ENCODE data around the gene GAS6.
"Not testable (repeated sequence)": the region's sequence is repeated elsewhere in the genome, so short reads cannot be mapped to it uniquely, and the experiment has no call there.

The GAS6 gene

GRCh38 chr13:113796211-113796963 lies 67.5 kb downstream of the GAS6 start:
- ChIA-PET POLR2A (no interaction called here), CTCF (interaction anchor here (1.3 kb wide), 1 partner anchor 9 kb away, joined by 3 read pairs; no protein-coding TSS in a partner anchor)
- no peak for DNase-seq (ENCODE audit: low read depth, low spot score)
- H3K4me3 ChIP-seq (ENCODE audit: low read depth, low read length), result no peak overlapping the region
- no peak for TF ChIP-seq CTCF (IDR thresholded peaks at IDR 0.05; ENCODE audit: insufficient read depth, low read length, missing control alignments)

DNA sequence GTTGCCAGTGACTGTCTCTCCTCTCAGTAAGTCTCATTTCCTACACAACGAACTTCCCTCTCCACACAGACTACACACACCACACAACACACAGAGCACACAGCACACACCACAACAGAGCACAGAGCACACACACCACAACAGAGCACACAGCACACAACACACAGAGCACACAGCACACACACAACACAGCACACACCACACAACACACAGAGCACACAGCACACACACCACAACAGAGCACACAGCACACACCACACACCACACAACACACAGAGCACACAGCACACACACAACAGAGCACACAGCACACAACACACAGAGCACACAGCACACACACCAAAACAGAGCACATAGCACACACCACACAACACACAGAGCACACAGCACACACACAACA lies 68.5 kb downstream of the GAS6 start:
- POLR2A ChIA-PET; CTCF ChIA-PET; H3K4me3 ChIP-seq (ENCODE audit: low read depth, low read length); DNase-seq (ENCODE audit: low read depth, low spot score): not testable (repeated sequence)

- no peak for DNase-seq (ENCODE audit: low read depth, low spot score)
- no peak for TF ChIP-seq CTCF (IDR thresholded peaks at IDR 0.05; ENCODE audit: insufficient read depth, low read length, missing control alignments)
- ChIA-PET POLR2A (no interaction called here), CTCF (no interaction called here)
- no peak overlapping the region for H3K4me3 ChIP-seq (ENCODE audit: low read depth, low read length)
Observed at GRCh38 chr13:113794764-113795173, 69.1 kb downstream of the GAS6 start.

DNA sequence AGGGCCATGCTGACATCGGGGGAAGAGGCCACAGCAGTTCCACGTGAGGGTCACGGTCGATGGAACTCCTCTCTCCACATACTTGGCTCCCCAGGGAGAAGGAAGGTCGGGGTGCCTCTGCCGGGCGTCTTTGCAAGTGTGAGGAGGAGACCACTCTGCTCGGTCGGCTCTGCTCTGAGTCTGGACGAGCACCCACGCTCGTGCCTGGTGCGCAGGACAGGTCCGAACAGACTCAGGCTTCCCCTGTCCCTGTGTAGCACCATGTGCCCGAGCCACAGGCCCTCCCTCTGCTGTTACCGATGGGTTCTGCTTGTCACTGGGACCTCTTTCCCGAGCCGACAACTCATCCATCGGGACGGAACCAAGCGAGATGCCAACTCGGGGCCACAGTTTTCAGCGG lies 69.8 kb downstream of the GAS6 start:
- DNase-seq (ENCODE audit: low read depth, low spot score), result no peak
- no peak overlapping the region for H3K4me3 ChIP-seq (ENCODE audit: low read depth, low read length)
- no peak for TF ChIP-seq CTCF (IDR thresholded peaks at IDR 0.05; ENCODE audit: insufficient read depth, low read length, missing control alignments)
- ChIA-PET POLR2A (no interaction called here), CTCF (no interaction called here)

GRCh38 chr13:113793718-113794085 lies 70.2 kb downstream of the GAS6 start:
- CTCF ChIA-PET, result no interaction called here
- POLR2A ChIA-PET, result no interaction called here
- DNase-seq (ENCODE audit: low read depth, low spot score), result no peak
- no peak overlapping the region for H3K4me3 ChIP-seq (ENCODE audit: low read depth, low read length)
- no peak for TF ChIP-seq CTCF (IDR thresholded peaks at IDR 0.05; ENCODE audit: insufficient read depth, low read length, missing control alignments)

DNA sequence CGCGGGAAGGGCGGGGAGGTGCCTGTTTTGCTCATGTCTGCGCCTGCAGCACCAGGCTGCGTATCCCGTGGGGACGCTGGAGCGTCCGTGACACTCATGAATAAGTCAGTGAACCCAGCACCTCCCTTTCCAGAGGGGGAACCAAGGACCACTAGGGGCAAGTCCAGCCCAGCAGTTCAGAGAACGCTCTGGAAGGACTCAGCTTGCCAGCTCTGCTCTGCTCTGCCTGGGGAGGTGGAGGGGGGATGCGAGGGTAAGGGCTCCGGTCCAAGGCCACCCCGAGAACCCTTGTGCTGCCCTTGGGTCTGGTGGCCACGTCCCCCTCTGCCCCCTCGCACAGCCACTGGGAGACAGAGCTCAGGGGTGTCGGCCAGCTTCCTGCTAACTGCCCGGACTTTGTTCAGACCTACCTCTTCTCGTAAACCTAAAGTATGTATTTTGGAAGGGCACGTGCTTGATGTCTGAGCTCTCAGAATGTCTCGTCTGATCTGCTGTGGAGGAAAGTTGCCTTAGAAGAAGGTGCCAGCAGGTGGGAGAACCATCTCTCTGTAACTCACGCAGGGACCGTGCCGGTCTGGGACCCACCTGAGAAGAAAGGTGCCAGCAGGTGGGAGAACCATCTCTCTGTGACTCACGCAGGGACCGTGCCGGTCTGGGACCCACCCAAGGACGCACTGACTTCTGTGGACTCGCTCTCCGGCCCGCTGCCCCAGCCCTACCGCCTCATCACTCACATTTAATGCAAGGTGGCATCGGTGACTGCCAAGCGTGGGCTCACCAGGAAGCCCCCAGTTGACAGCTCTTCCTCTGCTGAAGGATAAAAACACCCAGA lies 70.8 kb downstream of the GAS6 start:
- H3K4me3 ChIP-seq (ENCODE audit: low read depth, low read length), result no peak overlapping the region
- no peak for DNase-seq (ENCODE audit: low read depth, low spot score)
- no peak for TF ChIP-seq CTCF (IDR thresholded peaks at IDR 0.05; ENCODE audit: insufficient read depth, low read length, missing control alignments)
- CTCF ChIA-PET, result no interaction called here
- POLR2A ChIA-PET, result no interaction called here

Measured in AG04449 (cell line).